ELR (cell line): Measurements from ENCODE around the gene ZNF423.

Source experiments
- DNase-seq: peaks from one replicate; pipeline ENCODE4 v3.0.0-alpha.2; 2015; ENCODE audit warnings: low read depth

The ZNF423 gene

GRCh38 chr16:49528866-49529288 lies 327.0 kb downstream of the ZNF423 start:
- no peak for DNase-seq

GRCh38 chr16:49528060-49528865 lies 327.6 kb downstream of the ZNF423 start:
- no peak for DNase-seq

- no peak for DNase-seq
These were observed 328.3 kb downstream of the ZNF423 start for GRCh38 chr16:49527611-49528010.

DNA sequence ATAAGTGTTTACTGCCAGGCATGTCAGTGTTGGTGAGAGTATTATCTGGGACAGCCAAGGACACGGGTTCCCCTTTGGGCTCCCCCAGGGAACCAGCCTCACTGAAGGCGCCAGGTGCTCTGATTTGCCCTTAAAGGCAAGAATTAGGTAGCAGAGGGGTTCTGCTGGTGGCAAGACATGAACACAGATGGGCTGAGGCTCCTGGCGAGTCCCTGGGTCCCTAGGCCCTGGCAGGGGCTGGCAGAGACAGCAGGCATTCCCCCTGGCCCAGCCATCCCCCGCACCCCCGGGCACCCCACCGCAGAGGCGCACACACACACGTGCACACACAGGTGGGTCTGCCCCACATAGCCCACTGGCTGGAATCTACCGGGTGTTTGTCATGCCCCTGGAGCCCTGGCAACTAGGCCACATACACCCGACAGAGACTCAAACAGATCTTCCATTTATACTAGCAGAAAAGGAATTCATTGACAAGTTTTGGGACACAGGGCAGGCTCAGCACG lies 329.0 kb downstream of the ZNF423 start:
- DNase-seq: no peak

DNA sequence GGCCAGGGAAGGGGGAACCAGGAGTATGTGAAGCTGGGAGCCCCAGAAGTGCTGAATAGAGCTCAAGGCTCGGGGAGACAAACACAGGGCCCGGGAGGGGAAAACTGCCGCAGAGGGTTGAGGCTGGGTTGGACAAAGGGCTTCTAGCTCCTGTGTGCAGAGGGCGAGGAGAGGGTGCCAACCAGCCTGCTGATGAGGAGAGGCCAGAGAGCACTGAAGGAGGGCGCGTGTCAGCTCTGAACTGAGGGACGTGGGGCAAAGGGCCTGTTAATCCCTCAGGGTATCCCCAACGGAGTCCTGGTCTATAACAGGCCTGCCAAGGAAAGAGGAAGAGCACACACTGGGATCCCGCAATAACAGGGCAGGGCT lies 331.0 kb downstream of the ZNF423 start:
- DNase-seq: no peak

DNA sequence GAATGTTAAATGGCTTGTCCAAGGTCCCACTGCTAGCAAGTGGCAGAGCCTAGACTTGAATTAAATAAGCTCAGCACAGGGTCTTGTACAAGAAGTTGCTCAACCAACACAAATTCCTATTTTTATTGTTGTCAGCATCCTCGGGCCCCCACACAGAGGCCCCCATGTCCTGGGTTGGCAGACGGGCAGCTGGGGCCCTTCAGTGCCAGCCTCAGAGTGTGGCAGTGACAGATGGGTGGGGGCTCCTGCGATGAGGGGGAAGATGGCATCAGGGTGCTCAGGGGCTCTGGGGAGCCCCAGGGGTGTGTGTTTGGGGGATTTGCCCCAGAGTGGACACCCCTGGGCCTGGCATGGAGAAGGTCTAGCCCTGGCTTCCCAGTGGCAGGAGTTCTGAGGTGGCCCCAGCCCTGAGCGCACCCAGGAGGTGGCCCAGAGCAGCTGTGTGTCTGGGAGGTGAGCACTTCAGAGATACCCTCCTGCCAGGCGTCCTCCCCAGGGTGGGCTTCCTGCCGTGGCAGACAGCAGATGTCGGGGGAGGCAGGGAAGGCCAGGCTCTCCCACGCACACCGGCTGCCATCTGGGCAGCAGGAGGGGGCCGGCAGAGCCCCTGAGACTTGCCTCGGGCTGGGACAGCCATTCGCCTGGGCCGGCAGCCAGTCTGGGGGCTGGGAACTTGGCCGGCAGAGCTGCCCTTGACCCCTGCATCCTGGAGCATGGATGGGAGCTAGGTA lies 331.5 kb downstream of the ZNF423 start:
- no peak for DNase-seq

GRCh38 chr16:49523435-49524159 lies 332.3 kb downstream of the ZNF423 start:
- DNase-seq: no peak

- DNase-seq: no peak
These were observed 334.1 kb downstream of the ZNF423 start for GRCh38 chr16:49521734-49522325.

GRCh38 chr16:49520492-49521038 lies 335.3 kb downstream of the ZNF423 start:
- DNase-seq: no peak

DNA sequence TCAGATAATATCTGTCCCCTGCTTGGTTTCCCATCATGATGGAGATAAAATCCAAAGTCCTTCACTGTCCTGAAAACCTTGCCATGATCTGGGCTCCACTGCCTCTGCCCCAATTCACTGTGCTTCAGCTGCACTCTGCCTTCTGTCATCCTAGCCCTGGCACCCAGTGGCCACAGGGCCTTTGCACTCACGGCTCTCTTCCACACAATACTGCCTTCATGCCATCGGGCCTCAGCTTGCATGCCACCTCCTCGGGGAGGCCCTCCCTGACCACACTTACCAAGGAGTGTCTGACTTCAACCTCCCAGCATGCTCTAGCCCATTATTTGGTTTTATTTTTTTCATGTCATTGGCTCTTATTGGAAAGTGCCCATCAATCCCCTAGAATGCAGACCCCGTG lies 336.2 kb downstream of the ZNF423 start:
- no peak for DNase-seq

DNA sequence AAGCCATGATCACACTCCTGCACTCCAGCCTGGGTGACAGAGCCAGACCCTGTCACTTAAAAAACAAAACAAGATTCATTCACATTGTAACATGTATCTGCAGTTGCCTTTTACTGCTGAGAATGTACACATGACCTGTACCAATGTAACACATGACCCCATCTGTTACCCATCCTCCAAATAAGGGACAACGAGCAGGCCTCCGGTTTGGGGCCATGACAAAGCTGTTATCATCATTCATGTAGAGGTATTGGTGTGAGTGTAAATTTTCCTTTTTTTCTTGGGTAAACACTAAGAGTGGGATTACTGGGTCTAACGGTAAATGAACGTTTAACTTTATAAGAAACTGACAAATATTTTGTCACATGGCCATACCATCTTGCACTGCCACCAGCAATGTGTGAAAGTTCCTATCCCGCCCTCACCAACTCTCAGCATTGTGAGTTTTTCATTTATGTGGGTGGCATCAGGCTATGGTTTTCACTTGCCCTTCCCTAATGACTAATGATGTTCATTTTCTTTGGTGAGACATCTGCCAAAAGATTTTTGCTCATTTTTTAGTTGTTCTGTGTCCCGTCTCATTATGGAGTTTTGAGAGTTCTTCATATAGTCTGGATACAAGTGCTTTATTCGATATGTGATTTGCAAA lies 336.8 kb downstream of the ZNF423 start:
- no peak for DNase-seq

DNA sequence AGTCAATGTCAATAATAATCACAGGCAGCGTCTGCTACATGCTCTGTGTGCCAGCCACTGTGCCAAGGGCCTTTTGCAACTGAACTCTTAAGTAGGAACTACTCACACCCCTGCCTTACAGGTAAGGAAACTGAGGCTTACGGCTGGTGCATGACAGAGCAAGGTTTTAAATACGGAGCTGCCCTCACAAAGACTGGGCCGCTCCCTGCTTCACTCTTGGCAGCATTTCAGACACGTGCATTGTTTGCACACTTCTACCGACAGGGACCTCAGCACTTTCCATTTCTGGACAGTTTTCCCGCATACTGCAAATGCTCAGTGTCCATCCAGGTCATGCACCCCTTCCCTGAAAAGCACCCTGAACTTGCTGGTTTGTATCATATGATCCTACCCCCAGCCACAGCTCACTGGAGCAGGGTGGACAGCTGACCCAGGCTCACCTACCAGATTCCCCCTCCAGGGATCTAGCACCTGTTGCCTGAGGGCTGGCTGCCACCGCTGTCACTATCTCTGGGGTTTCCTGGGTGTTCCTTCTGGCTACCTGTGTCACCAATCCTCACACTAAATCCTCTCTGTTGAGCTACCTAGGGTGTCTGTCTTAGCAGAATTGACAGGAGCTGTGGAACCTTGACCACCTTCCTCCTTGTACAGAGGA lies 339.4 kb downstream of the ZNF423 start:
- DNase-seq: no peak

DNA sequence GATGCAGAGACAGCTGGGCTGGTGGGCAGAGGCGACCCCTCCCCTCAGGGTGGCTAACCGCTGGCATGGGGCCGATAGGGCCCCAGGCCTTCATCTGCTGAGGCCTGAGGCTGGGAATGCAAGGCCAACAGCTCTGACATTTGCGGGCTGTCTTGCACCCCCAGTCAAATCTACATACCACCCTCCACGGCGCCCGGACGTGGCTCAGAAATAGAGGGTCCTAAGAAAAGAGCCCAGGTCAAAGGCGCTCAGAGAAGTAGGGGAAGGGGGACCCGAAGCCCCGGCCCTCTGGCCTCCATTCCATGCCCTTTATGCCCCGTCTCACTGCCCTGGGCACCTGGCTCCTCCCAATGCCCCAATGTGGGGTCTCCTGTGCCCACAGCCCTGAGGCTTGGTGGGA lies 340.1 kb downstream of the ZNF423 start:
- DNase-seq: no peak

GRCh38 chr16:49515016-49515565 lies 340.8 kb downstream of the ZNF423 start:
- no peak for DNase-seq

GRCh38 chr16:49514073-49514980 lies 341.6 kb downstream of the ZNF423 start:
- DNase-seq: no peak

- no peak for DNase-seq
These were observed 342.9 kb downstream of the ZNF423 start for GRCh38 chr16:49513040-49513439.

- no peak for DNase-seq
These were observed 345.1 kb downstream of the ZNF423 start for GRCh38 chr16:49510654-49511305.

DNA sequence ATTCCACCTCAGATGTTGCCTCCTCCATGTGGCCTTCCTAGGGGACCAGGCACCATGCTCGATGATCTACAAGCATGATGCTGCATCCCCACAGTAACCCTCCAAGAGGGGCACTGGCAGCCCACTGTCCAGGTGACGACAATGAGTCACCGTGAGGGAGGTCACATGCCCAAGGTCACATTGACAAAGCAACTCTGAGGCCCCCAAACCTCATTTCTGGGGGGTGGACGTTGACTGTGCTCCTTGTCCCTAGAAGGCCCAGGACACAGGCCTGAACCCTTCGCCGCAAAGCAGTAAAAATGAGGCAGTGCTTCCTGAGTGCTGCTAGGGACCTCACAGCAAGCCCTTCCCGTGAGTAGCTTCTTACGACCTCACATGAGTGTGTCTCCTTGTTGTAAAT lies 345.8 kb downstream of the ZNF423 start:
- DNase-seq: no peak
